Naive thymus-derived CD4-positive, alpha-beta T cell (primary cell): ENCODE measurements around the gene EIF4G3. TPM values are rescaled to one million over a fixed set of nuclear protein-coding genes. Genes with fewer than 3 reads are reported as not detected.
A peak's percentile ranks its signal among the peaks of the same experiment; 100 is the strongest.
"Not testable (repeated sequence)": the region's sequence is repeated elsewhere in the genome, so short reads cannot be mapped to it uniquely, and the experiment has no call there.

ENCODE experiments used
- ATAC-seq: fragments of 150-1000 bp; cut with Tn5 transposase; 2 replicates; pipeline ENCODE4 v1.10.0; 2021; ENCODE audit warnings: mild to moderate bottlenecking, moderate library complexity
- CTCF ChIA-PET: fragments of 350-600 bp; sonication (Branson Sonifier 250); formaldehyde crosslinking; loops from one replicate; lab custom pipeline; 2021; ENCODE audit warnings: antibody characterized with exemption; lab: Charles Lee
- POLR2A ChIA-PET: fragments of 350-600 bp; sonication (Branson Sonifier 250); formaldehyde crosslinking; loops from one replicate; lab custom pipeline; 2021; ENCODE audit warnings: antibody characterized with exemption, inconsistent platforms; lab: Charles Lee
- DNase-seq, 9 donors: peaks; one replicate each; pipeline versions ENCODE4 v3.0.0 to v3.0.0-alpha.2; 2020 to 2022; ENCODE audit warnings: mixed read lengths in 1 of 9
- H3K27ac ChIP-seq: one replicate; pipeline ENCODE4 v1.7.0; 2013; ENCODE audit warnings: mild to moderate bottlenecking, low read depth, low read length, moderate library complexity
- H3K27me3 ChIP-seq, 2 donors: one replicate each; pipeline ENCODE4 v1.7.0; 2013; ENCODE audit warnings: low read length in 2 of 2, mild to moderate bottlenecking in 2 of 2, moderate library complexity in 2 of 2; ENCODE audit not compliant: control insufficient read depth in 2 of 2, insufficient read depth in 2 of 2
- H3K36me3 ChIP-seq, 3 experiments: 1 replicate in 2 of 3; 2 replicates in 1 of 3; pipeline ENCODE4 v1.7.0; 2013; ENCODE audit warnings: low read length in 3 of 3, mild to moderate bottlenecking in 3 of 3, moderate library complexity in 1 of 3; ENCODE audit not compliant: insufficient read depth in 3 of 3, control insufficient read depth in 2 of 3
- H3K4me1 ChIP-seq, 2 donors: one replicate each; pipeline ENCODE4 v1.7.0; 2013; ENCODE audit warnings: low read length in 2 of 2, mild to moderate bottlenecking in 2 of 2, moderate library complexity in 1 of 2; ENCODE audit not compliant: control insufficient read depth in 2 of 2, insufficient read depth in 2 of 2
- H3K4me3 ChIP-seq: 2 replicates; pipeline ENCODE4 v1.7.0; 2013; ENCODE audit warnings: mild to moderate bottlenecking, low read length
- H3K9me3 ChIP-seq, 3 experiments: 1 replicate in 2 of 3; 2 replicates in 1 of 3; pipeline ENCODE4 v1.7.0; 2013; ENCODE audit warnings: low read length in 3 of 3; ENCODE audit not compliant: control insufficient read depth in 2 of 3
- H3K27ac Mint-ChIP-seq, 9 donors: one replicate each; pipeline ENCODE4 v1.8.0; 2020 to 2022; ENCODE audit warnings: mixed read lengths in 9 of 9, mild to moderate bottlenecking in 8 of 9, moderate library complexity in 5 of 9, inconsistent platforms in 2 of 9
- H3K27me3 Mint-ChIP-seq, 5 donors: one replicate each; pipeline ENCODE4 v1.8.0; 2021 to 2022; ENCODE audit warnings: mixed read lengths in 5 of 5, mild to moderate bottlenecking in 1 of 5
- H3K36me3 Mint-ChIP-seq, 5 donors: one replicate each; pipeline ENCODE4 v1.8.0; 2020 to 2022; ENCODE audit warnings: mixed read lengths in 5 of 5, mild to moderate bottlenecking in 3 of 5, inconsistent platforms in 1 of 5
- H3K4me1 Mint-ChIP-seq, 7 donors: one replicate each; pipeline ENCODE4 v1.8.0; 2020 to 2022; ENCODE audit warnings: mixed read lengths in 7 of 7, mild to moderate bottlenecking in 3 of 7, inconsistent platforms in 1 of 7
- H3K4me3 Mint-ChIP-seq, 10 donors: one replicate each; pipeline ENCODE4 v1.8.0; 2020 to 2022; ENCODE audit warnings: mild to moderate bottlenecking in 10 of 10, mixed read lengths in 10 of 10, moderate library complexity in 6 of 10, inconsistent platforms in 2 of 10
- H3K9me3 Mint-ChIP-seq, 11 donors: one replicate each; pipeline ENCODE4 v1.8.0; 2020 to 2022; ENCODE audit warnings: mixed read lengths in 11 of 11, mild to moderate bottlenecking in 4 of 11, inconsistent platforms in 1 of 11, moderate library complexity in 1 of 11
- intact Hi-C, 2 donors: fragments of 100-400 bp; cut with micrococcal nuclease; formaldehyde crosslinking; loops; one replicate each; pipeline ENCODE4 v1.15.1; 2023
- polyA plus RNA-seq, 2 donors: library from polyadenylated mRNA; unstranded; fragments of 300-500 nt; fragmentation: Illumina TruSeq; gene quantifications; one replicate each; pipeline ENCODE4 v1.2.3, GENCODE V29; 2021
- total RNA-seq, 6 experiments: library from RNA in 5 of 6; stranded (reverse) in 5 of 6; gene quantifications; 1 replicate in 5 of 6; 2 replicates in 1 of 6; pipeline ENCODE4 v1.2.3 and lab custom pipeline; 2021 to 2026

Gene EIF4G3
- total and polyA plus RNA-seq, 7 experiments from 2014 or later = 3.3 to 46.3 (median 16.4) TPM

DNA sequence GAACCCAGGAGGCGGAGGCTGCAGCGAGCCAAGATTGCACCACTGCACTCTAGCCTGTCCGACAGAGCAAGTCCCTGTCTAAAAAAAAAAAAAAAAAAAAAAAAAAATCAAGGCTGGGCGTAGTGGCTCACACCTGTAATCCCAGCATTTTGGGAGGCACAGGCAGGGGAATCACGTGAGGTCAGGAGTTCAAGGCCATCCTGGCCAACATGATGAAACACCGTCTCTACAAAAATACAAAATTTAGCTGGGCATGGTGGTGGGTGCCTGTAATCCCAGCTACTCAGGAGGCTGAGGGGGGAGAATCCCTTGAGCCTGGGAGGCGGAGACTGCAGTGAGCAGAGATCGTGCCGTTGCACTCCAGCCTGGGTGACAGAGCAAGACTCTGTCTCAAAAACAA is 387.1 kb downstream of the EIF4G3 start:
- DNase-seq, H3K4me3 Mint-ChIP-seq: not testable (repeated sequence)

GRCh38 chr1:20787840-20788795 is 388.6 kb downstream of the EIF4G3 start:
- ChIA-PET POLR2A (interaction anchor here (0.6 to 3.2 kb wide), 4 partner anchors 10 to 1242 kb away, joined by 3 to 14 read pairs (median 6); partner anchors contain the start of gene DDOST), CTCF (interaction anchor here (0.9 kb wide), 1 partner anchor 154 kb away, joined by 3 read pairs; no protein-coding TSS in a partner anchor)
- H3K4me3 Mint-ChIP-seq = peak overlapping the region; percentile 90 to 100 (median 94)

More for the DNA sequence above, 387.1 kb downstream of the EIF4G3 start:
- H3K36me3 Mint-ChIP-seq, ATAC-seq, H3K9me3 ChIP-seq, H3K9me3 Mint-ChIP-seq, H3K36me3 ChIP-seq, H3K27ac Mint-ChIP-seq, H3K27me3 Mint-ChIP-seq, H3K4me3 ChIP-seq, H3K27ac ChIP-seq, H3K27me3 ChIP-seq: not testable (repeated sequence)
- peaks cover 8 to 12% of the 10 kb centered on the region in 2 donors for H3K4me1 ChIP-seq
- POLR2A ChIA-PET = interaction anchor here (0.5 kb wide), 1 partner anchor 385 kb away, joined by 3 read pairs; no protein-coding TSS in a partner anchor
- CTCF ChIA-PET = interaction anchor here (0.6 kb wide), 1 partner anchor 318 kb away, joined by 3 read pairs; no protein-coding TSS in a partner anchor
- H3K4me1 Mint-ChIP-seq = peaks cover 11 to 27% (median 21%) of the 10 kb centered on the region in 7 donors
- intact Hi-C loops = loop anchor here (5.0 kb wide), 7 partner anchors 57 to 1663 kb away; partner anchors contain the start of genes ZBTB40 (in 2 of the 2), EIF4G3 (in 1 of the 2), MUL1 (in 1 of the 2) and SH2D5 (in 1 of the 2)

GRCh38 chr1:20787029-20787839 is 389.5 kb downstream of the EIF4G3 start, which contains the start of gene HP1BP3:
TSS of gene HP1BP3 (minus strand) at chr1:20787307. CDS start at chr1:20780440, 6,867 bp downstream.
- intact Hi-C loops = loop anchor here (1.0 to 5.0 kb wide), 10 partner anchors 55 to 1665 kb away; partner anchors contain the start of genes DDOST (in 2 of the 2), EIF4G3 (in 2 of the 2), ZBTB40 (in 2 of the 2) and MUL1 (in 1 of the 2)
- Histone ChIP-seq H3K4me1 (peaks cover 21 to 24% of the 10 kb centered on the region in 2 donors), H3K27ac (peak within 1 kb of the TSS; percentile 94), H3K4me3 (peak within 1 kb of the TSS; percentile 95), H3K9me3 (no peaks in the 10 kb centered on the region), H3K36me3 (peaks cover 0 to 7% (median 0%) of the 10 kb centered on the region in 3 experiments), H3K27me3 (no peaks in the 10 kb centered on the region)
- Mint-ChIP-seq H3K9me3 (peaks cover 0 to 3% (median 0%) of the 10 kb centered on the region in 11 donors), H3K36me3 (peaks cover 0 to 2% (median 0%) of the 10 kb centered on the region in 5 donors), H3K4me3 (peak within 1 kb of the TSS; percentile 90 to 100 (median 98)), H3K27ac (peak within 1 kb of the TSS; percentile 87 to 99 (median 97)), H3K4me1 (peaks cover 16 to 44% (median 33%) of the 10 kb centered on the region in 7 donors), H3K27me3 (peaks cover 0 to 2% (median 0%) of the 10 kb centered on the region in 5 donors)
- ChIA-PET CTCF (interaction anchor here (0.9 to 1.0 kb wide), 2 partner anchors 17 to 153 kb away, joined by 3 read pairs; no protein-coding TSS in a partner anchor), POLR2A (interaction anchor here (0.7 to 3.2 kb wide), 16 partner anchors 9 to 557 kb away, joined by 3 to 14 read pairs (median 3); partner anchors contain the start of genes DDOST, KIF17 and PINK1)
- DNase-seq = peak; percentile 77 to 97 (median 92)
- peak; percentile 83 for ATAC-seq

More at GRCh38 chr1:20787840-20788795, 388.6 kb downstream of the EIF4G3 start:
- no peaks in the 10 kb centered on the region for H3K9me3 ChIP-seq
- intact Hi-C loops = loop anchor here (1.0 to 5.0 kb wide), 10 partner anchors 56 to 1664 kb away; partner anchors contain the start of genes DDOST (in 2 of the 2), EIF4G3 (in 2 of the 2), ZBTB40 (in 2 of the 2) and MUL1 (in 1 of the 2)
- H3K36me3 ChIP-seq = peaks cover 0 to 7% (median 0%) of the 10 kb centered on the region in 3 experiments
- peaks cover 20 to 23% of the 10 kb centered on the region in 2 donors for H3K4me1 ChIP-seq
- H3K27me3 ChIP-seq = no peaks in the 10 kb centered on the region
- Mint-ChIP-seq H3K9me3 (peaks cover 0 to 3% (median 0%) of the 10 kb centered on the region in 11 donors), H3K27ac (peak overlapping the region; percentile 87 to 97 (median 96)), H3K36me3 (peaks cover 0 to 2% (median 0%) of the 10 kb centered on the region in 5 donors), H3K4me1 (peaks cover 16 to 42% (median 32%) of the 10 kb centered on the region in 7 donors), H3K27me3 (peaks cover 0 to 2% (median 0%) of the 10 kb centered on the region in 5 donors)
- peak overlapping the region; percentile 95 for H3K4me3 ChIP-seq
- DNase-seq = no peak
- peak overlapping the region; percentile 94 for H3K27ac ChIP-seq
- ATAC-seq = no peak

GRCh38 chr1:20786253-20787028 is 390.3 kb downstream of the EIF4G3 start:
- Histone ChIP-seq H3K27me3 (no peaks in the 10 kb centered on the region), H3K27ac (peak overlapping the region; percentile 94), H3K4me1 (peaks cover 28 to 30% of the 10 kb centered on the region in 2 donors), H3K36me3 (peaks cover 0 to 7% (median 0%) of the 10 kb centered on the region in 3 experiments), H3K4me3 (peak overlapping the region; percentile 85), H3K9me3 (no peaks in the 10 kb centered on the region)
- intact Hi-C loops = loop anchor here (1.0 to 5.0 kb wide), 12 partner anchors 53 to 1666 kb away; partner anchors contain the start of genes DDOST (in 2 of the 2), EIF4G3 (in 2 of the 2), ZBTB40 (in 2 of the 2) and MUL1 (in 1 of the 2)
- CTCF ChIA-PET = interaction anchor here (1.0 kb wide), 1 partner anchor 18 kb away, joined by 3 read pairs; no protein-coding TSS in a partner anchor
- H3K27ac Mint-ChIP-seq = peak overlapping the region; percentile 87 to 99 (median 92)
- H3K4me3 Mint-ChIP-seq = peak overlapping the region; percentile 90 to 100 (median 98)
- peaks cover 0 to 2% (median 0%) of the 10 kb centered on the region in 5 donors for H3K36me3 Mint-ChIP-seq
- H3K4me1 Mint-ChIP-seq = peaks cover 16 to 49% (median 36%) of the 10 kb centered on the region in 7 donors
- peaks cover 0 to 3% (median 0%) of the 10 kb centered on the region in 11 donors for H3K9me3 Mint-ChIP-seq
- peak; percentile 93 to 99 (median 97) for DNase-seq
- POLR2A ChIA-PET = interaction anchor here (0.7 to 3.2 kb wide), 17 partner anchors 9 to 558 kb away, joined by 3 to 14 read pairs (median 3); partner anchors contain the start of genes DDOST, KIF17 and PINK1
- ATAC-seq = peak; percentile 86
- peaks cover 0 to 2% (median 0%) of the 10 kb centered on the region in 5 donors for H3K27me3 Mint-ChIP-seq

- intact Hi-C loops = loop anchor here (1.0 to 5.0 kb wide), 11 partner anchors 9 to 1666 kb away; partner anchors contain the start of genes ZBTB40 (in 2 of the 2), DDOST (in 1 of the 2), EIF4G3 (in 1 of the 2) and MUL1 (in 1 of the 2)
- peaks cover 0 to 3% (median 0%) of the 10 kb centered on the region in 11 donors for H3K9me3 Mint-ChIP-seq
- H3K4me3 Mint-ChIP-seq = peak overlapping the region; percentile 90 to 100 (median 98)
- Histone ChIP-seq H3K9me3 (no peaks in the 10 kb centered on the region), H3K27ac (peak overlapping the region; percentile 94), H3K36me3 (peaks cover 0 to 7% (median 0%) of the 10 kb centered on the region in 3 experiments), H3K27me3 (no peaks in the 10 kb centered on the region), H3K4me3 (peak overlapping the region; percentile 85), H3K4me1 (peaks cover 32 to 34% of the 10 kb centered on the region in 2 donors)
- peak overlapping the region; percentile 87 to 99 (median 92) for H3K27ac Mint-ChIP-seq
- POLR2A ChIA-PET = interaction anchor here (1.0 to 3.2 kb wide), 8 partner anchors 10 to 509 kb away, joined by 3 to 14 read pairs (median 6); partner anchors contain the start of genes DDOST and PINK1
- CTCF ChIA-PET = no interaction called here
- H3K4me1 Mint-ChIP-seq = peaks cover 22 to 55% (median 41%) of the 10 kb centered on the region in 7 donors
- H3K36me3 Mint-ChIP-seq = peaks cover 0 to 5% (median 0%) of the 10 kb centered on the region in 5 donors
- ATAC-seq (no peak), DNase-seq (no peak)
- H3K27me3 Mint-ChIP-seq = peaks cover 0 to 2% (median 0%) of the 10 kb centered on the region in 5 donors
These were observed 390.8 kb downstream of the EIF4G3 start for GRCh38 chr1:20785907-20786252.
